Fibroblast of upper back skin (primary cell): ENCODE measurements around the gene TBXAS1.
"Not testable (repeated sequence)": the region's sequence is repeated elsewhere in the genome, so short reads cannot be mapped to it uniquely, and the experiment has no call there.

ENCODE experiments used
- DNase-seq: peaks from one replicate; pipeline ENCODE4 v3.0.0-alpha.2; 2013

The TBXAS1 gene

DNA sequence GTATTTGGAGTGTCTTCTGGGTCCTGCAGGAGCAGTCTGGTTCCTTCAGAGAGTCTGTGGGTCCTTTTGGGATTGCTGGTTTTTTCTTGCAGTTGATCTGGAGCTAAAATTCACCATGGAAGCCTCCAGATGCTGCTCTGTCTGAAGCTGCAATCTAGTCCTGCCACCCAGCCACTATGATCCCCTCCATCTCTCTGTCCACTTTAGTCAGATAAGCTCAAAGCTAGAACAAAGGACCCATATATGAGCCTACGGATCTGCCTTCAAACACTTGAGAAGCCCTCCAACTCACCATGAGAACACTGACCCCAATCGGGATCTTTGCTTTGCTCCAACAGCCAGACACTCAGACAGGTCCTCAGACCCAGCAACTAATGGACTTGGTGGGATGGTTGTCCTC, 618 bp upstream of the TBXAS1 start:
- no peak for DNase-seq

DNA sequence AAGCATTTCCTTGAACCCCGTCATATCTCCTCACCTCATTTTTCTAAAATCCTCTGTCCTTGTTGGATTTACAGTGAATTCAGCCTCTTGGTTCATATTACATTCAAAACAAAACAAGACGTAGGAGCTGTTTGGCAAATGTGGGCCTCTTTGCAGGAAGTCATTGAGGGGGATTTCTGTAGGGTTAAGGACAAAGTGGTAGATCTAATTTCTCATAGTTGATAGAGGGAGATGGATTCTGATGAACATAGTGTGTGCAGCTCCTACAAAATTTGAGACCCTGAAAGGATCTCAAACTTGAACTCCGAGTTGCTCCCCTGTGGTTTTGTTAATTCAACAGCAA, 682 bp downstream of the TBXAS1 start:
- no peak for DNase-seq

DNA sequence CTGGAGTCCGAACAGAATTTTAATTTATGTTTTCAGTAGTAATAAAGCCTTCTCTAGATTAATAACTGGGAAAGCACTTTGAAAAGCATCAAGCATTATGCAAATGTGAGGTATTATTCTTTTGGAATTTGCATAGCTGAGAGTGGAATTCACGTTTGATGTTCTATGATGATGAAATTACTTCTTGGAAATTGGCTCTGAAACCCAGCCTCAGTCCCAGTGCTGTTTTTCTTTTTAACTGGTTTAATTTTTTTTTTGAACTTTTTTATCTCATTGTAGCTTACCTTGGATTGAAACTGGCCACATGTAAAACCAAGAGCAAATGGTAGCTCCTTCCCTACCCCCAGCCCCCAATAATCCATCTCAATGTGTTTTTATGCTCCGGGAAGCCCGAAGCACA, 1.2 kb downstream of the TBXAS1 start:
- no peak for DNase-seq

DNA sequence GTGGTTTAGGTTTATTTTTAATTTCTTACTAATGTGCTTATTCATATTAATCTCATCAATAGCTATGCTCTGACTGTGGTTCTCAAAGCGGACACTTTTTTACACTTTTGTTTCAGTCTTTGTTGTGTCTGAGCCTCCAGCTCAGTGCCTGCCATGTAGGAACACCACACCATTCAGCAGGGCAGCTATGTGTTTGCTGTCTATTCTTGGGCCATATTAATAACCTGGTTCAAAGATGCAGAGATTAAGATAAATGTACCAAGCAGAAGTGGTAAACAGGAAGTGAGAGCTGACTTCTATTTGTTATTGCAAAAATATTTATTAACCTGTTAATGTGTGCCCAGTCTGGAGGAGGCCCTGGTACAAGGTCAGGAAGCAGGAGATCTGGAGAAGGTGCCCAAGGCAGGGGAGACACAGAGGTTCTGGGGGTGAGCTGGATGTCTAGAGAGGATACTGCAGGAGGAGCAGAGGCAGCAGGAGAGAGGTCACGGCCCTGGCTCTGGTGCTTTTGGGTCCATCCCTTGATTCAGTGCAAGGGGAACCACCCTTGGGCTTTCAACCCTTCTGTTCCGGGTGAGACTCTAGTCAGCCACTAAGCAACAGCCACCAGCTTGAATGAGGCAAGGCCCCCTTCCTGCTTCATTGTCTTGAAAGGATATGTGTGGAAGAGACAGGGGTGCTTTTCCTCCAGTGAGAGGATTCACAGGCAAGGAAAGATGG, 1.9 kb downstream of the TBXAS1 start:
- DNase-seq = no peak

DNA sequence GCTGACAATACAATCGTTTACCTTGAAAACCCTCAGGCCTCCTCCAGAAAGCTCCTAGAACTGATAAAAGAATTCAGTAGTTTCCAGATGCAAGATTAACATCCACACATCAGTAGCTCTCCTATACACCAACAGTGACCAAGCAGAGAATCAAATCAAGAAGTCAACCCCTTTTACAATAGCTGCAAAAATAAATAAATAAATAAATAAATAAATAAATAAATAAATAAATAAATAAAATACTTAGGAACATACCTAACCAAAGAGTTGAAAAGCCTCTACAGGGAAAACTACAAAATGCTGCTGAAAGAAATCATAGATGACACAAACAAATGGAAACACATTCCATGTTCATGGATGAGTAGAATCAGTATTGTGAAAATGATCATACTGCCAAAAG, 6.8 kb downstream of the TBXAS1 start:
- DNase-seq = not testable (repeated sequence)

DNA sequence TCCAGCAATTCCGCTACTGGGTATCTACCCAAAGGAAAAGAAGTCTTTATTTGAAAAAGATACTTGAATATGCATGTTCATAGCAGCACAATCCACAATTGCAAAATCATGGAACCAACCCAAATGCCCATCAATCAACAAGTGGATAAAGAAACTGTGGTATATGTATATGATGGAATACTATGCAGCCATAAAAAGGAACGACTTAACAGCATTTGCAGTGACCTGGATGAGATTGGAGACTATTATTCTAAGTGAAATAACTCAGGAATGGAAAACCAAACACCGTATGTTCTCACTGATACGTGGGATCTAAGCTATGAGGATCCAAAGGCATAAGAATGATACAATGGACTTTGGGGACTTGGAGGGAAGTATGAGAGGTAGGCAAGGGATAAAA, 8.2 kb downstream of the TBXAS1 start:
- not testable (repeated sequence) for DNase-seq

DNA sequence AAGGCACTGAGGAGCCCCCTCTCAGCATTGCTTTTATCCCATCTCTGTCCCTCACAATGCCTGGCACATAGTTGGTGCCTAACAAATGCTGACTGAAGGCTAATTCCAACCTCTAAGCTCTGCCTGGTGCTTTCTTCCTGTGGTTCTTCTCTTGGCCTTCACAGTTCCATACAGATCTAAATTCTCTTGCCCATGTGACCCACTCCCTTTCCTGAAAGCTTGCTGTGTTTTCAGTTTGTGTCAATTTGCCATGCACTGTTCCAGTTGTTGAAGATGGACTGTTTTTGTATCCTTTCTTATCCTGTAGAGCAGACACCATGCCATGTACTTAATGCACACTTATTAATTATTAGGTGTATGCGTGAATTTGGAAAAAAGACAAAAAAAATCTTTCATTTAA, 9.2 kb downstream of the TBXAS1 start:
- DNase-seq = no peak

DNA sequence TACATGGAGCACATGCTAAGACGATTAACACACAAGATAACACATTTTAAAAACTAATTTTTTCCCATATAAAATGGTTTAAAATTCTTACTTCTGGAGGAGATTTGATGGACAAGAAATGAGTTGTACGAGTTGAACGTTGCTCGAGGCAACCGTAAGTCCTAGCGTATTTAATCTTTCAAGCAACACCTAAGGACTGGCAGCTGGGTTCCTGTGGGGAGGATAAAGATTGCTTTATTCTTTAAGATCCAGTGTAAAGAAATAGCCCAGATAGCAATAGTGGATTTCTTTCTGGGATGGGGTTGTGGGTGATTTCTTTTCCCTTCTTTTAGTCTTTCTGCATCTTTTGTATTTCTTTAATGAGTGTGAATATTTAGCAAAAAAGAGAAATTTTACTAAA, 9.8 kb downstream of the TBXAS1 start:
- no peak for DNase-seq

DNA sequence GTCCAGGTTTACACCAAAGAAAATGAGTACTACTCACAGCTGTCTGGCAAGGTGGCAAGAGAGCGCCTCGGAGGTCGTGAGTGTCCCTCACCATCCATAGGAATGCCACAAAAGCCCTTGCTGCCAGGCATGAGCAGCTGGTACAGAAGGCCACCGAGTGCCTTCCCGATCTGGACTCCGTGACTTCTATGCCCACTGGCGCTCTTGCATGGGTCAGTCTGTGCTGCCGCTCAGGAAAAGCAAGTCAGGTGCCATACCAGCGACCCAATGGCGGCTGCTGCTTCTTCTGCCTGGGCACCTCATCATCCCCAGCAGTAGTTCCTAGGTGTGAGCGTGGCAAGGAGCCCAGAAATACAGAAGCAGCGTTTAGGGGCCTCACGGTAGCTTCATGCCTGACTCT, 11.7 kb downstream of the TBXAS1 start:
- no peak for DNase-seq

DNA sequence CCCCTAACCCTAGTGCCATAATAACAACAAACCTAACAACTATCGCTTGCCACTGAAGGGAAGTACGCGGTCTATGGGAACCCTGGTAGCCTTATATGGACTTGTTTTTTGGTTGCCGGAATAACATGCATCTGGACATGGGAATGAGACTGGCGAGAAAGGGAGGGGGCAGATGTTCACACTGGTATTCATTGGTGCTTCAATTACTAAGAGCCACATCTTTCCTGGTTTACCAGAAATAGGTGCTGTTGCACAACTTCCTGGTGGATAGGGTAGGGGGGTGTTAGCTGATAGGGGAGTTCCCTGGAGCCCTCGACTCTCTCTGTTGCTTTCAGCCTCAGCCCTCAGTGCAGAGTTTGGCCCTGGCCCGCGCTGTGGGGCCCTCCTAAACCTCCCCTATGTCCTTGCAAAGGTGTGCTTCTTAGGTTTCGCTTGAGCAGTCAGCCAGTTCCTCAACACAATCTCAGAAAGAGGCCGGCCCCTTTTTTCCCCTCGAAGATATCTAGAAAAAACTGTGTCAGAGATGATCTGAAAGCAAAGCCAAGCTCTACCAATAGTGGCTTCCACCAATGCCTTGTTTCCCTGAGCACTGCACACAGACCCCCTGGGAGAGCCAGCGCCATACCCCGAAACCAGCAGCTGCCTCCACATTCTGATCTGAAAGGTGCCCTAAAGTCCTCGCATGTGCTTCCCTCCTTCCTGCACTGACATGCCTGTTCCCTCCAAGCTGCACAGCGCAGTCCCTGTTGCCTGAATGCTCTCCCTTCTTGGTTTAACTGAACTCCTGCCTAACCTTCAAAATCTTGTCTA, 13.5 kb downstream of the TBXAS1 start:
- DNase-seq = no peak

DNA sequence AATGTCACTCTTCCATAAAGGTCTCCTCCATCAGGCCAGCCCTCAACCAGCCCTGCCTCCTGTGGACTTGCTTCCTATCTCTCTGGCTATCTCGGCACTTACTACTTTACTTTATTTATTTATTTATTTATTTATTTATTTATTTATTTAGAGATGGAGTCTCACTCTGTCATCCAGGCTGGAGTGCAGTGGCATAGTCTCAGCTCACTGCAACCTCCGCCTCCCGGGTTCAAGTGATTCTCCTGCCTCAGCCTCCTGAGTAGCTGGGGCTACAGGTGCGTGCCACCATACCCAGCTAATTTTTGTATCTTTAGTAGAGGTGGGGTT, 14.1 kb downstream of the TBXAS1 start:
- not testable (repeated sequence) for DNase-seq

DNA sequence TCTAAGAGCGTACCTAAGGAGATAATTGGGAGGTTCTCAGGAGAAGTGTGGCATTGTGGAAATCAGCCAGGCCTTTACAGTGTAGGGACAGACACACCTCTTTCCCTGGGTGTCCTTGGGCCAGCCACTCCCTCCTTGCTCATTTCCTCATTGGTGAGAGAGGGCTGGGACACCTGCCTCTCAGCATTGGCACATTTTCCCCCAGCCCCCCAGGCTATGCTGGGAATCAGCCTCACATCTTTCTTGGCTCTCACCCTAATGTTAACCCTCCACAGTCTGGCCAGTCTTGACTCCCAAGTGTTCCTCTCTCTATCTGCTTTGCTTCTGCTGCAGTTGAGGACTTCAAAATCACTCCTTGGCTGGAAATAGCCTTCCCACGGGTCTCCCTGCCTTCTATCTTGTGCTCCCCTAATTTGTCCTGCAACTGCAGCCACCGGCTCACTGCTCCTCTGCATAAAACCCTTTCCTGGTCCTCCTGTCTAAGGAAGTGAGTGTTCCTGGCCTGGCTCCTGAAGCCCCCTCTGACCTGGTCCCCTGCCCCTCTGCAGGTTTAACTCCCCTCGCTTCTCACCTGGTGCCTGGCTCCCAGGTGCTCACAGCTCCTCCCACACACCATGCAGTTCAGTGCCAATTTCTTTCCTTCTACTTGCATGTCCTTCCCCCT, 15.8 kb downstream of the TBXAS1 start:
- DNase-seq = no peak

DNA sequence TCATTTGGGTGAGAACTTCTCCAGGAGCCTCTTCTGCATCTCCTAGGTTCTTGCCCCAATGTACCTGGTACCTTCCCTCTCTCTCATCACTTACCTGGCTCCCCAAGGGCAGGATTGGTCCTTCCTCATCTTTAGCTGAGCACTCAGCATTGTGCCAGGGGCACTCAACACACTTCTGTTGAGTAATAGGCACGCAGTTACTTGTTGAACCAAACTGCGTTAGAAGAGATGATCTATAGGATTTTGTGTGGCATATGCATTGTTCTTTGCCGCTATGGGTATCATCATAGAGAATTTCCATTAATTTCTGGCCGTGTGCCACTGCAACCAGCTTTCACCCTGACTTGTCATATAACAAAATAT, 16.4 kb downstream of the TBXAS1 start:
- no peak for DNase-seq

DNA sequence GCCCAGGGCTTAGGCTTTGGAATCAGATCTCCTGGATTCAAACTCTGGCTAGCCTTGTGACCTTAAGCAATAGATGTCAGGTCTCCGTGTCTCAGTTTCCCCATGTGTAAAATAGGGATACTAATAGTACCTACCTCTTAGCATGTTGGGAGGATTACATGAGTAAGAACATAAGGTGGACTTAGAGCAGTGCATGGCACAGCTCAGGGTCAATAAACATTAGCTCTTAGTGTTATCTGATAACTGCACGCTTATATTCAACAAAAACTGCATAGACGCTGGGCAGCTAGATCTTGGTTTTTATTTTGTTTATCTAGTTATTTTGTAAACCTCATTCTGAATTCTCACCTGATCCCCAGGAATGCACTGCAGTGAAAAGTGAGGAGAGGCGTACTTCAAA, 17.2 kb downstream of the TBXAS1 start:
- DNase-seq = no peak

DNA sequence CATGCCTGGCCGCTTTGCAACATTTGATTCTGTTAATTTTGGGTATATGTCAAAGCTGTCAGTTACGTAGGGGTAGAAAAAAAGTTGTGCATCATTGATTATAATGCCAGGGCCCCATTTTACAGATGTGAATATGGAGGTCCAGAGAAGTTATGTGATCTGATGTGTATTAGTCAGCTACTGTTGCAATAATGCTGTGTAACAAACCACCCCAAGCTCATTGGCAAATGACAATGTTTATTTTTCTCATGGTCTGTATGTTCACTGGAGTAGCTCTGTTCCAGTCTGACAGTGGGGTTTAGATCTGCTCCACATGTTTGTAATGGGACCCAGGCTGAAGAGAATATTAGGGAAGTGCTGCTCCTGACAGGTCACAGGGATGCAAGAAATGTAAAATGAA, 19.2 kb downstream of the TBXAS1 start:
- no peak for DNase-seq

DNA sequence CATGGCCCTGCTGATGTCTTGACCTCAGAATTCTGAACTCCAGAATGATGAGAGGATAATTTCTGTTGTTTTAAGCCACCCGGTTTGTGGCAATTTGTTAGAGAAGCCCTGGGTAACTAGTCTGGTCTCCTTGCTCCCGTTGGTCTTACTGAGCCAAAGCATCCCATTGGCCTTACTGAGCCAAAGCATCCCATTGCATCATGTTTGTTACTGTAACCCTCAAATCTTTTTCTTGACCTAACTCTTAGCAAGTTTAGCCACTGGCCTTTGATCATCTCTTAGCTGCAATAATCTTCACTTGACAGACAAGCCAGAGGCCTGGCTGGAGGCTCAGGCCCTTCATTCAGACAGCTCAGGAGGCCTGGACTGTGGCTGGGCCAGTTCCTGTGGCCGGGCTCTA, 21.8 kb downstream of the TBXAS1 start:
- no peak for DNase-seq

DNA sequence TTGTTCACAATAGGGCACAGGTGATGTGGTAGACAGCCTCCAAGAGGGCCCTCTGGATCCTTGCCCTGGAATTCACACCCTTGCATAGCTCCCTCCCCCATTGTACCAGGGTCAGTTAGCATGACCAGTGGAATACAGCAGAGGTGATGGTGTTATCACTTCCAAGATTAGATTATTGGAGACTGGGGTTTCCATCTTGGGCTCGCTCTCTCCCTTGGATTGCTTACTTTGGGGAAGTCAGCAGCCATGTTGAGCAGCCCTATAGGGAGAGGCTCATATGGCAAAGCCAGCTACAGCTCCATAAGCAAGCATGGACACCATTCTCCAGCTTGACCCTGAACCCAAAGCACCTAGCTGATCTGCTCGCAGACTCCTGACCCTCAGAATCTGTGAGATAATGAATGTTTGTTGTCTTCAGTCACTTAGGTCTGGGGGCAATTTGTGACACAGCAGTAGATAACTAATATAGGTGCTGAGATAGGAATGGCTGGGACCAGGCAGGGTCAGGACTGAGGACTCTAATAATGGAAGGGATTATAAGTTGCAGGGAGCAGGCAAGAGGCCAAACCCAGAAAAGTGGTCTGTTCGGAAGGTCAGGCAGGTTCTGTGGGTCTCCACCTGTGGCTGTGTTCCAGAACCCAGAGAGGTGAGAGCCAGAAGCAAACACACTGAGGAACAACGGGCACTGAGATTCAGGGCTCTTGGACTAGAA, 22.9 kb downstream of the TBXAS1 start:
- no peak for DNase-seq

DNA sequence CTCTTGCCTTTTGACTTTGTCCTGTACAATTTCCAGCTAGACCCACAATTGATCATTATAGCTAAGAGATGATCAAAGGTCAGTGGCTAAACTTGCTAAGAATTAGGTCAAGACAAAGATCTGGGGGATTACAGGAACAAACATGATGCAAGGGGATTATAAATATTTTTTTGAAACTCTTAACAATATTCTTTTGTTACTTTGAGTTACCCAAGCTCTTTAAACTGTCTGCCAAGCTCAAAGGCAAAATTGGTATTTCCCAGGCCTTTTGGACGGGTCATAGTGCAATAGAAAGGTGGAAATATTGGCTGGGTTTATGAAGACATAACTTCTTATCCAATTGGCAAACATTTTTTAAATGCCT, 23.4 kb downstream of the TBXAS1 start:
- no peak for DNase-seq

DNA sequence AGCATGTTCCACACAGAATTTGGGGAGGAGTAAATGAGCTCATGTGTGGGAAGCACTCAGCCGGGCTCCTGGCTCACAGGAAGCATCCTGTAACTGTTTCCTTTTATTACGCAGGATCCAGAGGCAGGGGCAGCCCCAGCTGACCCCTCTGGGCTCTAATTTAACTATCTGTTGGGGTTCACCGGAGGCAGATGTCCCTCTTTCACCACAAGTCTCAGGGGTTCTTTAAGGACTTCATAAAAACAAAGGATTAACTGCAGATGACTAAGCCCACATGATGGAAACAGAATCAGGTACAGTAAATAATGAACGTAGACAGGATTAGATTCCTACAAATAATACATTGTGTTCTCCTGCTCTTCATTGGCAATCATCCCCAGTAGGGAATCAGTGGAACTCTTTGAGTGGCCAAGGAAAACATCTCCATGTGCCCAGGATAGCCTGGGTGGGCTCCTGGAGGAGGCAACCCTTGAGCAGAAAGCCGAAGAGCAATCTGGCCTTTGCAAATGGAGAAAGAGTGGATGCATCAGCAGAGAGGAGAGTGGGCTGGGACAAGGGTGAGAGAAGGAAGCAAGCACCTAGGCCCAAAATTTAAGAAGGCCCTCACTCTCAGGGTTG, 24.6 kb downstream of the TBXAS1 start:
- no peak for DNase-seq

DNA sequence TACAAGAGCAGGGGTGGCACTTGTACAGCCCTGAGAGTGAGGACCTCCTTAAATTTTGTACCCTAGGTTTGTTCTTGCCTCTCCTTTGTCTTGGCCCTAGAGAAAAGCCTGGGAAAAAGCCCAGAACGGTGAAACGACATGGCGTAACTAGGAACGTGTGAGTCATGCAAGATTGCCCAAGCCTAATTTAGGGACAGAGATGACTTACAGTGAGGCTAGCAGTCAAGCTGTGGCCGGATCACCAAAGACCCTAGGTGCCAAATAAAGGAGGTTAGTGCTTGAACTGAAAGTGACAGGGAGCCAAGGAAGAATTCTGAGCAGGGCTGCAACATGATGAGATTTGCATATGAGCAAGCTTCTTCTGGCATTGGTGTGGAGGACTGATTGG, 25.1 kb downstream of the TBXAS1 start:
- peak; percentile 34 for DNase-seq

DNA sequence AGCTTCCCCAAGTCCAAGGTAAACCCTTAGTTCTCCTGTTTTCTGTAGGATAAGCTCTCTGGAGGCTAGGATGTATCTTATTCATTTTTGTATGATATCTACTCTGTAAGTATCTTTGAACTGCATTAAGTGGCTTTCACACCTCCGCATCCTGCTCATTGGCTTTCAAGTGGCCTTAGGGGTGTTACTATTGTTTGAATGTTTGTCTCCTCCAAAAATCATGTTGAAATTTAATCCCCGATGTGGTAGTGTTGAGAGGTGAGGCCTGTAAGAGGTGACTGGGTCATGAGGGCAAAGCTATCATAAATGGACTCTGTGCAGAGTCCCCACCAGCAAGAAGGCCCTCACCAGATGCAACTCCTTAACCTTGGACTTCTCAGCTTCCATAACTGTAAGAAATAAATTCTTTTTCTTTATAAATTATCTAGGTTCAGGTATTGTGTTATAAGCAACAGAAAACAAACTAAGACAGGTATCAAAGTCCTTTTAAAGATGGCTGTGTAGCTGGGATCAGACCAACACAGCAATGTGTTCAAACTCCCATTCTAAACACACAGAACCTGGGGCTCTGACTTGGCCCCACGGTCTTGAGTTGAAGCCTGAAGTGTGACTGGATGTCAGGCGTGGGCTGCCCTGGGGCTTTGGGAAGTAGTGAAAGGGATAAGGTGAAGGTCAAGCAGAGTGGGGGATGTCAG, 25.9 kb downstream of the TBXAS1 start:
- DNase-seq = no peak

DNA sequence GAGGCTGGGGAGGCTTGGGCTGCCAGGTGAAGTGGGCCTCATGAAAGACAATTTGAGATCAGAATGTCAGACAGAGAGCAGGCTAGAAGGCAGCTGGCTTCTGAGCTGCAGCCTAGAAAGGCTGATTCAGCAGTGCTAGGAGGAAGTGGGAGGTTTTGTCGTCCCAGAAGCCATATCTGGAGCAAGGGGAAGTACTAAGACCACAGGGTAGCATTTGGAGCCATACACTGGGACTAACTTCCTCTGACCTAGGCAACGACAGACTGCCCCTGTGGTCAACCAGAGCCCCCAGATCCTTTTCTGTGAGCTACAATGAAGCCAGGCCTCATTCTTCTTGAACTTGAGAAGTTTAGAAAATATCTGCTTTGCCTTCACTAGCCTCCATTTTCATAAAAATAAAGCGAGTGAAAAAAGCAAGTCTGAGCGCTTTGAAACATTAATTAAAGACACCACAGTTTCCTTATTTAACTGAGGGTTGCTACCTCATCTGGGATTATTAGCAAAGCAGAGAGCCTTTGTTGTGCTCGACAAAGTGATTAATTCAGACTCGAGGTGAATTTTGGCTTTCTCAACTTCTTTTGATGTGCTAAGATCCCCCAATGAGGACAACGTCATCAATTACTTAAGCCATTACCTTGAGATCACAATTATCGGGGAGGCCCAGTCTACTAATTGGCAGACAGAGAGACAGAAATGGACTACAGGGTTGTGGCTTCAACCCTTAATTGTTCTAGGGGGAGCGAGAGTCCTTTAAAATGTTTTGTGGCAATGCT, 26.6 kb downstream of the TBXAS1 start:
- DNase-seq = no peak
